Brain microvascular endothelial cell (primary cell): Measurements from ENCODE around the gene COA8.

Source experiments
- DNase-seq: peaks from one replicate; pipeline ENCODE4 v3.0.0-alpha.2; 2020
- H3K27ac ChIP-seq: fragments of 250-450 bp; sonication (Bioruptor Pico); 2 replicates; pipeline ENCODE4 v1.5.1; 2020; ENCODE audit warnings: mild to moderate bottlenecking, moderate library complexity
- H3K27me3 ChIP-seq: fragments of 250-450 bp; sonication (Bioruptor Pico); replicated peaks from 2 replicates; pipeline ENCODE4 v1.5.1; 2020; ENCODE audit warnings: mild to moderate bottlenecking
- H3K36me3 ChIP-seq: fragments of 250-450 bp; sonication (Bioruptor Pico); replicated peaks from 2 replicates; pipeline ENCODE4 v1.5.1; 2020; ENCODE audit warnings: mild to moderate bottlenecking
- H3K4me3 ChIP-seq: 2 replicates; pipeline ENCODE4 v1.5.1; 2011; ENCODE audit warnings: low read depth, mild to moderate bottlenecking, control low read depth, low read length, moderate library complexity
- CTCF ChIP-seq: IDR thresholded peaks from 2 replicates; pipeline ENCODE4 v1.5.1; 2011; ENCODE audit warnings: low read depth, mild to moderate bottlenecking, moderate library complexity, low read length, control low read depth, inconsistent platforms; ENCODE audit errors: missing control alignments
- in situ Hi-C: cut with HindIII; loops from 2 replicates; pipeline ENCODE4 v1.10.0; 2017; ENCODE audit warnings: low sequenced_read_pairs, low pct_ligation_motif_present

Gene COA8

GRCh38 chr14:103552011-103552845 is 10.5 kb upstream of the COA8 start:
- DNase-seq: no peak
- in situ Hi-C loops: no loop called here
- H3K27ac ChIP-seq: no peak overlapping the region

DNA sequence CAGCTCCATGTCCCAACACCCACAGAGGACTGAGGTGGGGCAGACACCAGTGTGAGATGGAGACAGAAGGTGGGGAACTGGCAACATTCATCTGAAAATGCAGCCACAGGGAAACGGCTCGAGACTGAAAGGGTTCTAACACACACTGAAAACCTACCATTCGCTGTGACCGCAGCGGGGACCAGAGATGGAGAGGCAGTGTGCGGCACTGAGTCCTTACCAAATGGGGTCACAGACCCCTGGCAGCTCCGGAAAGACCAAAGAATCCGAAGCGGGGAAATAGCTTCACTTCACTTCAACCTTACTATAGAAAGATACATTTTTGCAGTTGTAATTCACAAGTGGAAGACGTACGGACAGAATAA is 9.9 kb upstream of the COA8 start:
- DNase-seq: no peak
- no peaks in the 10 kb centered on the region for H3K36me3 ChIP-seq
- in situ Hi-C loops: no loop called here
- H3K4me3 ChIP-seq: no peak overlapping the region
- no peak for TF ChIP-seq CTCF
- no peaks in the 10 kb centered on the region for H3K27me3 ChIP-seq
- no peak overlapping the region for H3K27ac ChIP-seq

More at GRCh38 chr14:103552011-103552845, 10.5 kb upstream of the COA8 start:
- Histone ChIP-seq H3K36me3 (no peaks in the 10 kb centered on the region), H3K4me3 (no peak overlapping the region), H3K27me3 (no peaks in the 10 kb centered on the region)
- TF ChIP-seq CTCF: no peak

DNA sequence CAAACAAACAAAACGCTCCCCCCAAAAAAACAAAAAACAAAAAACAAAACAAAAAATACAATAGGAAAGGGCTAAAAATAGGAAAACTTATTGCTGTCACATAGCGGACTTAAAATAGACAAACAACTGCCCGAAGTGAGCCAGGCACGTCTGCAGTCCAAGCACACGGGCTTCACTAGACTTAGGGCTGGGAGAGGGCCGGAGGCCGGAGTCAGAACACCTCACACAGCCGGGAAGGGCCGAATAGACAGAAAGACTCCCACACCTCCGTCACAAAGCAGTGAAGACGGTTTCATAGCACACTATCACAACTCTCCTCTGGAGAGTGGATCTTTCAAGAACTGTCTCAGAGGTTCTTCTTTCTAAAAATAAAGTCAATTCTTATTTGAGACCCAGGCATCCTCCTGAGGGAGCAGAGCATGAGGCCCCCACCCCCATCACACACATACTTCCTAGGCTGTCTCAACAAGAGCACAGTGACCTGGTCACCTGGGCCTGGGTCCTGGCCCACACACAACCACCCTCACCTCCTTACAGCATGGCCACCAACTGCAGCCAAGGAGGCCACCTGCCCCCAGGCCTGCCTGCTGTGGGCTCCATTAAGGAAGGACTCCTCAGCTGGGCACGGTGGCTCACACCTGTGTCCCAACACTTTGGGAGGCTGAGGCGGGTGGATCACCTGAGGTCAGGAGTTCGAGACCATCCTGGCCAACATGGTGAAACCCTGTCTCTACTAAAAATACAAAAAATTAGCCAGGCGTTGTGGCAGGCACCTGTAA is 7.0 kb upstream of the COA8 start:
- no peak overlapping the region for H3K27ac ChIP-seq
- H3K4me3 ChIP-seq: no peak overlapping the region
- no peak for TF ChIP-seq CTCF
- in situ Hi-C loops: no loop called here
- DNase-seq: no peak
- peaks cover 9% of the 10 kb centered on the region for H3K36me3 ChIP-seq
- H3K27me3 ChIP-seq: no peaks in the 10 kb centered on the region

GRCh38 chr14:103556946-103557758 is 5.6 kb upstream of the COA8 start:
- Histone ChIP-seq H3K27me3 (no peaks in the 10 kb centered on the region), H3K4me3 (no peak overlapping the region), H3K36me3 (peaks cover 9% of the 10 kb centered on the region), H3K27ac (no peak overlapping the region)
- in situ Hi-C loops: no loop called here
- no peak for TF ChIP-seq CTCF
- DNase-seq: no peak

GRCh38 chr14:103558071-103558882 is 4.5 kb upstream of the COA8 start:
- no peak overlapping the region for H3K4me3 ChIP-seq
- H3K27me3 ChIP-seq: no peaks in the 10 kb centered on the region
- peaks cover 9% of the 10 kb centered on the region for H3K36me3 ChIP-seq
- in situ Hi-C loops: no loop called here
- no peak for DNase-seq
- no peak overlapping the region for H3K27ac ChIP-seq
- no peak for TF ChIP-seq CTCF
